Limb (tissue), 2 donors: ENCODE results near the gene HTR6.
"Not testable (repeated sequence)": the region's sequence is repeated elsewhere in the genome, so short reads cannot be mapped to it uniquely, and the experiment has no call there.

Experiments
- DNase-seq, 2 donors: peaks; one replicate each; pipeline ENCODE4 v3.0.0-alpha.2; 2016; ENCODE audit errors: extremely low spot score in 2 of 2

HTR6 gene

DNA sequence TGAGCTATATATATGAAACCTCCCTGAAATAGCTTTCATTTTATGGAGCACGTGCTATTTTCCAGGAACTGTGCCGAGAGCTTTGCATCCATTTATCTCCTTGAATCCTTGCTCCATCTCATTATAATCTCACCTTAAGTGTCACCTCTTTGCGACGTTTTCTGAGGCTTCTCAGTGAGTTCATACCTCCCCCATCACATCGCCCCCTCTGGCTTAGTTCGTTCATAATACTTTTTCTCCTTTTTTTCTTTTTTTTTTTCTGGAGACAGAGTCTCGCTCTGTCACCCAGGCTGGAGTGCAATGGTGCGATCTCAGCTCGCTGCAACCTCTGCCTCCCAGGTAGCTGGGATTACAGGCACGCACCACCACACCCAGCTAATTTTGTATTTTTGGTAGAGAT, 25.4 kb upstream of the HTR6 start:
- DNase-seq = not testable (repeated sequence)

- no peak for DNase-seq
These were observed 24.7 kb upstream of the HTR6 start for GRCh38 chr1:19639999-19640362.

- peak in 1 of 2 donors; percentile 69 for DNase-seq
These were observed 24.0 kb upstream of the HTR6 start for GRCh38 chr1:19640363-19641316.

DNA sequence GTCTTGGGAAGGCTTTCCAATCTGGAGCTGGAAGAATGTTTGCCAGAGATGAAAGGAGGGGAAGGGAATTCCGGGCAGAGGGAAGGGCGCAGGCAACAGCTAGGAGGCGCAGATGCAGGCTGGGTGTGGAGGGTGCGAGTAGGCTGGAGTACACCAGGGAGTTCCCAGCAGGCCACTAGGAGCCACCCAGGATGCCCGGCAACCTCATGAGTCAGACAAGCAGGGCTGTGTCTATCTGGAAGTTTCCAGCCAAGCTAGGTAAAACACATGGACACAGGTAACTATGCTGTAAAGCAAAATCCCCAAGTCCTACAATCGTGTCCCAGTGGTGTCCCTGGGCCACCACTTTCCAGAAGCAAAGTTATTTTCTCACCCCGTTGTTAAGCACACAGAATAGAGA, 21.6 kb upstream of the HTR6 start:
- DNase-seq = no peak

- DNase-seq = peak; percentile 62 to 80
These were observed 20.9 kb upstream of the HTR6 start, which contains the start of gene NBL1 for GRCh38 chr1:19643602-19644394. Gene NBL1, plus strand, starts transcription at chr1:19644311. Its CDS starts 10,720 bp downstream, at chr1:19655031.

DNA sequence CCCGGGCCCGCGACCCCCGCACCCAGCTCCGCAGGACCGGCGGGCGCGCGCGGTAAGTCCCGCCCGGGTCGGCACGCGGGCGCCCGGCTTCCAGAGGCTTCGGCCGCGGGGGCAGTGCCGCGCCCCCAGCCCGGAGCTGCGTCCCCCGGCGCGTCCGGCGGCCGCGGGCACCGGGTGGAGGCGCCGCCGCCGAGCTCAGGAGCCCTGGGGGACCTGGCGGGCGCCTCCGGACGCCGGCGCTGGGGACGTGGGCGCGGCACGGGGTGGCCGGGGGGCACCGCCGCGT, 20.3 kb upstream of the HTR6 start:
- no peak for DNase-seq

DNA sequence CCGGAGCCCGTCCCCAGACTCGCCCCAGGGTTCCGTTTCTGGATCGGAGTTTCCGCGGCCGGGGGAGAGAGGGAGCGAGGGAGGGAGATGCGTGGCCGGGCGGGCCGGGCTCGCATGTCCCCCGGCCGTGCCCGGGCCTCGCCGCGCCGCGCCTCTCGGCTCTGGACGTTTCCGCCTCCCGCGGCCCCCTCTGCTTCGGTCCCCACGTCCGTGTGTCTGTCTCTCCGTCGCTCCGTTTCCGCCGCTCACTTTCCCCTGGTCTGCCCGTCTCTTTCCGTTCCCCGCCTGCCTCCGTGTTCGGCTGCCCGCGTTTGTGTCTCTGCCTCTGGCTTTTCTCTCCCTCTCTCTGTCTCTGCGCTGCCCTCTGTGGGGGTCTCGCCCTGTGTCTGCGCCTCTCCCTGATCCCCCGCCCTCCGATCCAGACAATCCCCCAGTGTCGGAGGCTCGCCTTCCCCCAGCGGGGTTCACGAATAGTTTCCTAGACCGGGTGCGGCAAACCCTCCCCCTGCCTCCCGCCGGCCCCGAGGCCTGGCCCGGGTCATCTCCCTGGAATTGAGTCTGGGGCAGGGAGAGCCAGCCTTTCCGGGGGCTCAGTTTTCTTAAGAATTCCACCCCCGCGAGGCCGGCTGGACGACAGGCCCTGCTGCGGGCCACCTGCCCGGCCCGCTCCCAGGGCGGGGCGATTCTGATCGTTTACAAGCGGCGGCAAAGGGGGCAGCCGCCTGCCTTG, 19.8 kb upstream of the HTR6 start:
- peak in 1 of 2 donors; percentile 67 for DNase-seq

DNA sequence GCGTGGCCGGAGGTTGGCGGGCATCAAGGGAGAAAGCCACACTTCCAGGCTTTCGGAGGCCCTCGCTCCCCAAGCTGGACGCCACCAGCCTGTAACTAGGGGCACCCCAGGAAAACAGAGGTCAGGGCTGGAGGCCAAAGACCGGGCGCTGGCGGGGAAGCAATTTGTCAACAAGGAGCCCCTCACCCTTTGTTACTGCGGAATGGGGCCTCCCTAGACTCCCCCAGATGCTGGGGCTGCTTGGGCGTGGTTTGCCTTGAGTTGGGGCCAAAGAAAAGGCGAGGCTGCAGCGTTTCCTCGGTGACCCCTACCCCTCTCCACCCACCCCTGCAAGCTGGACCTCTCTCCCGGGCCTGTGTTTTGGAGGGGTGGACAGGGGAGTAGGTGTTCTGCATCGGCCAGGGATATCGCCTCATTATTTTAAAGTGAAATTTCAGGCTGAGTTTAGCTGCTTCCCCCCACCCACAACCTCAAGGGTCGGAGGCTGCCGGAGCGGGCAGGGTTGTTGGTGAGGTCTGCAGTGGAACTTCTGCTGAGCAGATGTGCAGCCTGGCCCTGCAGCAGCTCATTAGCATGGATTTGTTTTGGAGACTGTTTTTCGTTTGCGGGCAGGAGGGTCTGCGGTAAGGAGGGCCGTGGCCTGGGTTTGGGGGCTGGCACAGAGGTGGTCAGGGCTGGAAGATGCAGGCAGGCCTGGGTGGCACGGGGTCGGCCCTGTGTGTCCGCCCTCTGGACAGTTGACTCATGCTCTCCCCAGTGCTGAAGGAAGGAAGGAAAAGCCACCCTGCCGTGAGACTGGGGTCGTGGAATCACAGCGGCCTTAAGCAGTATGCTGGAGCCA, 19.0 kb upstream of the HTR6 start:
- DNase-seq = no peak

GRCh38 chr1:19646377-19647319, 18.0 kb upstream of the HTR6 start:
- no peak for DNase-seq

DNA sequence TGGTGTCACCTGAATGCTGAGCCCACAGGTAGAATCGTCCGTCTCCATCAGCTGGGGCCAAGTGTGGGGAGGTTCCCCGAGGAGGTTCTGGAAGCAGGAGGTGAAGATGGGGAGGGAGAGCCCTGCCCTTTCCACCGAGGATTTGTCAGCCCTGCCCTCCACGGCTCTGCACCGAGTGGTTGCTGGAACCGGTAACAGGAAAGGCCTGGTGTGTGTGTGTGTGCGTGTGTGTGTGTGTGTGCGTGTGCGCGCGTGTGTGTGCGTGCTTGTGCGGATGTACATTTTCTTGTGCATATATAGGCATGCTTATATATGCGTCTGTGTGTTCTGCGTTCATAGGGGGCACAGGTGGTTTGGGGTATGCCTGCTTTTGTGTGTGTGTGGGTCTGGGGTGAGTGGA, 17.0 kb upstream of the HTR6 start:
- no peak for DNase-seq

GRCh38 chr1:19648239-19648638, 16.4 kb upstream of the HTR6 start:
- no peak for DNase-seq

- no peak for DNase-seq
These were observed 16.0 kb upstream of the HTR6 start for GRCh38 chr1:19648689-19649088.

DNA sequence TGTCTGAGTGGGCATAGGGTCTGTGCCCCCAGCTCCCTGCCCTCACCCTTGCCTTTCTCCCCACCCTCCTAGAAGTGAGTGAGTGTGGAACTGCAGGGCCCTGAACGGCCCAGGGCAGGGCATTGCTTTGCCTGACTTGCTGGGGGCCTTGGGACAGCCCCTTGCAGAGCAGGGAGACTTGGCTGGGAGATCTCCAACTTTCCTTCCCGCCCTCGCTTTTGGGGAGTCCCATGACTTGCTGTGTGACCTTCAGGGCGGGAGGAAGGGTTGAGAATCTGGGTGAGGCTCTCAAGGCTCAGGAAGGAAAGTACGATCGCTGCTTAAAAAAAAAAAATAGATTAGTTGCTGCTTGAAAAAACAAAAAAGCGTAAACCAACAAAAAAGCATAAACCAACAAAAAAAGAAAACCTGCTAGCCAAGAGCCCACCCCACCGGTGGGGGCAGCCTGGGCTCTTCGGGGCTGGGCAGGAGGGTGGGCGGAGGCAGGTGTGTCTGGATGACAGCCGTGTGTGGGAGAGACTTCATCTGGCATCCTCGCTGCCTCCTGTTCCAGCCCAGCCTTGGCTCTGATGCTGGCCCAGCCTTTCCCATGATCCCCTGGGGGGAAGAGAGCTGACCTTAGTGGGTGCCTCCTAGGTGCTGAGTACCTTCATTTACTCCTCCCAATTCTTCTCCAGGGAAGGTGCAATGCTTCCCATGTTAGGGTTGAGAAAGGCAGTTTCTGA, 14.1 kb upstream of the HTR6 start:
- DNase-seq = no peak

DNA sequence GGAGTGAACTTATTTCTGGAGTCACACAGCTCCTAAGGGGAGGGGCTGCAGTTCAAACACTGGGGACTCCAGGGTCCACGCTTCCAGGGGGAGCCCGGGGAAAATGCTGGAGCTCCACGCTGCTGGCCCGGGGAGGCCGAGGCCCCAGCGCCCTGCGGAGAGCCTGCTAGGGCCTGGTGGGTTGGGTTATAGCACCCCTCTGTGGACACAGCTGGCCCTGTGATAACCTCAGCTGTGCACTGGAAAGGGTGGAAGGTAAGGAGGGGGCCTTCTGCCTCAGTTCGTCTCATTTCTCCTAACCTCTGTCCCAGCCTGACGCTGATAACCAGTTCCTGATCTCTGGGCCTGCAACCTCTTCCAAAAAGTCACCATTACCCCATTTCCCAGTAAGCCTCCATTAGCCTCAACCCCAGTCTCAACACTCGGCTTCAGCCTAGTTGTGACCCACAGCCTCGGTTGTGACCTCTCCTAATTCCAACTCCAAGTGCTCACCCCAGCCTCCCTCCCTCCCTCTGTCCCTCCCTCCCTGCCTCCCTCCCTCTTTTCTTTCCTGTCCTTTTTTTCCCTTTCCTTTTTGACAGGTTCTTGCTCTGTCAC, 13.4 kb upstream of the HTR6 start:
- peak in 1 of 2 donors; percentile 73 for DNase-seq

- no peak for DNase-seq
These were observed 10.3 kb upstream of the HTR6 start for GRCh38 chr1:19654386-19654785.

DNA sequence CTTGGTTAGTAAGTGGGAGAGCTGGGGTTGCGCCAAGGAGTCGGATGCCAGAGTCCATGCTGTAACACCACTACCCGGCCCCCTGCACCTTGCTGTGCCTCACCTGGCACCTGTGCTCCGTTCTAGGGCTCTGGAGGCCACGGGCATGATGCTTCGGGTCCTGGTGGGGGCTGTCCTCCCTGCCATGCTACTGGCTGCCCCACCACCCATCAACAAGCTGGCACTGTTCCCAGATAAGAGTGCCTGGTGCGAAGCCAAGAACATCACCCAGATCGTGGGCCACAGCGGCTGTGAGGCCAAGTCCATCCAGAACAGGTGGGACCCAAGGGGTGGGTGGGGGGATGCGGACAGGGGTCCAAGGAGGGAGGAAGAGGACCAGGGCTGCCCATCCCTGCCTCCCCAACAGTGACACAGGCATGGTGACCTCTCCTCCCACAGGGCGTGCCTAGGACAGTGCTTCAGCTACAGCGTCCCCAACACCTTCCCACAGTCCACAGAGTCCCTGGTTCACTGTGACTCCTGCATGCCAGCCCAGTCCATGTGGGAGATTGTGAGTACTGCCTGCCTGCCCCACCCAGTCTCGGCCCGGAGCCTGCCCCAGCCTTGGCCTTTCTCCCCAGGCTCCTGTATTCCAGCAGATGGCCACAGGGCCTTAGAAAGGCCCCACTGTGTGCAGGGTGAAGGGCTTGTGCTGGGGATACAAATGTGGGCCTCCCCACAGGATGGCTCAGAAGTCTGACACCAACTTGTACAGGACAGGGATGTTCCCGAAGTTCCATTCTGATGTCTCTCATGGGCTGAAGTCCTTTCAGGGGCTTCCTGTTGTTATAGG, 9.6 kb upstream of the HTR6 start:
- DNase-seq = no peak

- peak in 1 of 2 donors; percentile 12 for DNase-seq
These were observed 9.0 kb upstream of the HTR6 start for GRCh38 chr1:19655718-19656080.
